Tibial artery (tissue), 4 donors: Measurements from ENCODE around the gene UTP25.
"Not testable (repeated sequence)": the region's sequence is repeated elsewhere in the genome, so short reads cannot be mapped to it uniquely, and the experiment has no call there.

Source experiments
- DNase-seq, 2 donors: peaks; one replicate each; pipeline ENCODE4 v3.0.0-alpha.2; 2019
- H3K27ac ChIP-seq, 2 donors: fragments of 200-600 bp; sonication (generic) in 1 of 2; 1 replicate in 1 of 2; 2 replicates in 1 of 2; pipeline ENCODE4 v1.5.1; 2018 to 2019; ENCODE audit warnings: mild to moderate bottlenecking in 1 of 2
- H3K27me3 ChIP-seq, 2 donors: fragments of 200-600 bp; sonication (generic) in 1 of 2; one replicate each; pipeline versions ENCODE4 v1.5.1 to v1.6.0; 2016 to 2019
- H3K36me3 ChIP-seq, 3 donors: fragments of 200-600 bp; sonication (generic) in 2 of 3; one replicate each; pipeline ENCODE4 v1.5.1; 2016 to 2019; ENCODE audit warnings: mild to moderate bottlenecking in 2 of 3
- H3K4me1 ChIP-seq, 4 donors: fragments of 200-600 bp; sonication (generic) in 2 of 4; 1 replicate in 3 of 4; 2 replicates in 1 of 4; pipeline ENCODE4 v1.5.1; 2016 to 2019
- H3K4me3 ChIP-seq, 2 donors: fragments of 200-600 bp; sonication (generic) in 1 of 2; 1 replicate in 1 of 2; 2 replicates in 1 of 2; pipeline ENCODE4 v1.5.1; 2018 to 2019; ENCODE audit warnings: mild to moderate bottlenecking in 2 of 2
- H3K9me3 ChIP-seq, 3 donors: fragments of 200-600 bp; sonication (generic) in 1 of 3; one replicate each; pipeline ENCODE4 v1.5.1; 2016 to 2019
- intact Hi-C: fragments of 100-400 bp; cut with DNase I; formaldehyde crosslinking; loops from one replicate; pipeline ENCODE4 v1.15.0; 2023; ENCODE audit warnings: low total_unique reads
- TF ChIP-seq, protein P1 (sequence below), 2 experiments: fragments of 200-600 bp in 1 of 2; fragments of 450-650 bp in 1 of 2; IDR thresholded peaks; one replicate each; pipeline ENCODE4 v1.5.1; 2017 to 2019; ENCODE audit warnings: antibody characterized with exemption in 2 of 2, mild to moderate bottlenecking in 1 of 2, moderate library complexity in 1 of 2

The UTP25 gene

DNA sequence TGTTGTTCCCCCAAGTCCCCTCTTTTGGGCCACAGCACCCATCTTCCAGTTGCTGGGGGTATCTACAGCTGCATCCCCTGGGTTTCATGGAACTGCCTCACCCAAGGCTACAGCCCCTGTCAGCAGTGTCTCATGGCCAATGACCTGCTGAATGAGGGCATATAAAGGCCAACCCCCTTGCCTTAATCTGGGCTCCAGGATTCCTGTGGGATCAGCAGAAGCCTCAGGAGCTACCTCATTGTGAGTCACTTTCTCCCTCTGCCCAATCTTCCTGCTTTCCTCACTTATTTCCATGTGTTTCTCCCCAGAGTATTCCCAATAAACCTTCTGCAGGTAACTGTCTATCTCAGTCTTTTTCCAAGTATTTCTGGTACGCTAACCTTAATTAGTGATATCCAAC lies 73.0 kb downstream of the UTP25 start:
- intact Hi-C loops = no loop called here
- no peaks in the 10 kb centered on the region for H3K27me3 ChIP-seq

DNA sequence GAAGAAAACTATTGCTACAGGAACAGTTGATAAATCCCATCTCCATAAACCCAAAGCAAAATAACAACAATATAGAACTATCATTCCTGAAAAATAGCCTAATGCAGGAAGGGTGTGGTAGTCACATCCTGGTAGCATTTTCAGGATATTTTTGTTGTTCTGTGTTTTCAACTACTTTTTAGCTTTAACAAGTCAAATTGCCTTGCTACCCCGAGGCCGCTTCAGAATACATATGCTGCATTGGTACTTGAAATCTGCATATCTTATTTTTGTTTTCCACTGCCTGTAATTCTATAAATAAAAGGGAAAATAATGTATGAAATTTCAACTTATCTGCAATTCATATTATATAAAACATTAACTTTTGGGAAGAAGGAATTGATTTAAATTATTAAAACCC lies 73.4 kb downstream of the UTP25 start:
- no peaks in the 10 kb centered on the region for H3K4me1 ChIP-seq
- no peak for DNase-seq
- no peak overlapping the region for H3K27ac ChIP-seq
- H3K4me3 ChIP-seq = no peak overlapping the region
- intact Hi-C loops = no loop called here
- no peaks in the 10 kb centered on the region for H3K36me3 ChIP-seq
- no peaks in the 10 kb centered on the region for H3K9me3 ChIP-seq
- no peaks in the 10 kb centered on the region for H3K27me3 ChIP-seq
- TF ChIP-seq, protein P1, sequence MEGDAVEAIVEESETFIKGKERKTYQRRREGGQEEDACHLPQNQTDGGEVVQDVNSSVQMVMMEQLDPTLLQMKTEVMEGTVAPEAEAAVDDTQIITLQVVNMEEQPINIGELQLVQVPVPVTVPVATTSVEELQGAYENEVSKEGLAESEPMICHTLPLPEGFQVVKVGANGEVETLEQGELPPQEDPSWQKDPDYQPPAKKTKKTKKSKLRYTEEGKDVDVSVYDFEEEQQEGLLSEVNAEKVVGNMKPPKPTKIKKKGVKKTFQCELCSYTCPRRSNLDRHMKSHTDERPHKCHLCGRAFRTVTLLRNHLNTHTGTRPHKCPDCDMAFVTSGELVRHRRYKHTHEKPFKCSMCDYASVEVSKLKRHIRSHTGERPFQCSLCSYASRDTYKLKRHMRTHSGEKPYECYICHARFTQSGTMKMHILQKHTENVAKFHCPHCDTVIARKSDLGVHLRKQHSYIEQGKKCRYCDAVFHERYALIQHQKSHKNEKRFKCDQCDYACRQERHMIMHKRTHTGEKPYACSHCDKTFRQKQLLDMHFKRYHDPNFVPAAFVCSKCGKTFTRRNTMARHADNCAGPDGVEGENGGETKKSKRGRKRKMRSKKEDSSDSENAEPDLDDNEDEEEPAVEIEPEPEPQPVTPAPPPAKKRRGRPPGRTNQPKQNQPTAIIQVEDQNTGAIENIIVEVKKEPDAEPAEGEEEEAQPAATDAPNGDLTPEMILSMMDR (IDR thresholded peaks at IDR 0.05) = no peak

More for the DNA sequence above, 73.0 kb downstream of the UTP25 start:
- Histone ChIP-seq H3K4me1 (no peaks in the 10 kb centered on the region), H3K27ac (no peak overlapping the region), H3K4me3 (no peak overlapping the region), H3K36me3 (no peaks in the 10 kb centered on the region), H3K9me3 (no peaks in the 10 kb centered on the region)
- TF ChIP-seq, protein P1 (IDR thresholded peaks at IDR 0.05) = no peak
- DNase-seq = no peak

DNA sequence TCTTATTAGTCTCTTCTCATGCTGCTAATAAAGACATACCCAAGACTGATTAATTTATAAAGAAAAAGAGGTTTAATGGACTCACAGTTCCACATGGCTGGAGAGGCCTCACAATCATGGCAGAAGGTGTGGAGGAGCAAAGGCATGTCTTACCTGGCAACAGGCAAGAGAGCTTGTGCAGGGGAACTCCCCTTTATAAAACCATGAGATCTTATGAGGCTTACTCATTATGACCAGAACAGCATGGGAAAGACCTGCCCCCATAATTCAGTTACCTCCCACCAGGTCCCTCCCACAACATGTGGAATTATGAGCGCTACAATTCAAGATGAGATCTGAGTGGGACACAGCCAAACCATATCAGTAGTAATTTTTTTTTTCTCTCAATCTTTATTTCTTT lies 77.0 kb downstream of the UTP25 start:
- H3K4me3 ChIP-seq, H3K4me1 ChIP-seq, H3K27ac ChIP-seq, H3K27me3 ChIP-seq, H3K36me3 ChIP-seq, intact Hi-C loops, DNase-seq, H3K9me3 ChIP-seq: not testable (repeated sequence)
